Activated CD4-positive, alpha-beta T cell treated with anti-CD3 and anti-CD28 coated beads, Interleukin-2, amount 50 U/mL, for 16 hours (primary cell): ENCODE measurements around the gene WFDC12.

Source experiments
- DNase-seq: peaks from one replicate; pipeline ENCODE4 v3.0.0-alpha.2; 2020

The WFDC12 gene

DNA sequence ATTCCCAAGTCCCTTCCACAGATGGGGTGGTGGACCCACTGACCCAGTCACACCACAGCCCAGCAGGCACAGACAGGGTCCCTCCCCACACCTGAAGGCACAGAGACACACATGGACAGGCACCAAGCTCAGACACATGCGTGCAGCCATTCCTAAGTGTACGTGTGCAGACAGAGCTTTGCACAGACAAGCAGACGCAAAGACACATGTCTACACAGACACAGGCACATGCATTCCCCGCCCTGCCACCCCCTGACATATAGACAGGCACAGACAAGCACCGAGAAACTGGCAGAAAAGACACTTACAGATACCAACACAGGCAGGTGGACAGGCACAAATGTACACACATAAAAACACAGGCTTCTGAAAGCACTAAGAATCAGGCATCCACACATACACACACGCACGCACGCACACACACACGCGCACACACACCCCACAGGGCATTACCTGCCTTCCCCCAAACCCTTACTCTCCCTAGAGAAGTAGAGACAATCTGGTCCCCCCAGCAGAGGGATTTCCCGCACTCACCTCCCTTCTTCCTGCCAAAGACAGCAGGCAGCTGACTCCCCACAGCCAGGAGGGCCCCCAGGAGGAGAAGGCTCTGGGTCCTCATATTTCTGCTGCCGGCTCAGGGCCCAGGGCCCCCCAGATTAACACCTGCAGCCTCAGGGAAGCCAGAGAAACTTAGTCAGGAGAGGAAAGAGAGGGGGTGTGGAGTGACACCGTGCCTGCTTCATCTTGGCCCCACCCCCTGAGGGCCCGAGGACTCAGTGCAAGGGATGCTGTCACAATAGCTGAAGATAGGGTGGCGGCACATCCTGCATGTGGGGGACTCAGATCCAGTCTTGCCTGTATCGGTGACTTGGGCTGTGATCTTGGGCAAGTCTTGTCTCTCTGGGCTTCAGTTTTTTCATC lies 9.5 kb downstream of the WFDC12 start, which contains the start of gene WFDC5:
TSS of gene WFDC5 (minus strand) at position 710 of the 921 bp plus-strand sequence. CDS start at position 619, 91 bp downstream.
- no peak for DNase-seq

- DNase-seq: no peak
These were observed 10.4 kb downstream of the WFDC12 start for GRCh38 chr20:45113865-45114264.

- DNase-seq: no peak
These were observed 11.5 kb downstream of the WFDC12 start for GRCh38 chr20:45112754-45113153.

- peak; percentile 30 for DNase-seq
These were observed 12.3 kb downstream of the WFDC12 start for GRCh38 chr20:45111799-45112471.

DNA sequence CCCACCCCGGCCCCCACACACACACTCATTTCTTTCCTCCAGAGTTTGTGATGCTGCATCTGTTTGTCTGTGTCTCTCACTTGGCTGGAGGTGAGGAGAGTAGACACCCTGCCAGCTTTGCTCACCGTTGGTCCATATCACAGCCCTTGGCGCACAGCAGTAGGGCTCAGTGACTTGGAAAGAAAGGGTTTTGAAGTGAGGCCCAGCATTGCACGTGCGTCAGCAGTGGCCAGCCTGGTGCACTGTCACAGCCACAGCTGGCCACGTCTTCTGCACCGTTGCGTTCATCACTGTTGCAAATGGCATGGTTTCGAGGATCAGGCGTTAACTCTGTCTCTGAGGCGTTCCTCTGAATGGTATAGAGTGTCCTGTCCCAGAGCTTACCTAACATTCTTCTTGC lies 13.0 kb downstream of the WFDC12 start:
- DNase-seq: no peak

DNA sequence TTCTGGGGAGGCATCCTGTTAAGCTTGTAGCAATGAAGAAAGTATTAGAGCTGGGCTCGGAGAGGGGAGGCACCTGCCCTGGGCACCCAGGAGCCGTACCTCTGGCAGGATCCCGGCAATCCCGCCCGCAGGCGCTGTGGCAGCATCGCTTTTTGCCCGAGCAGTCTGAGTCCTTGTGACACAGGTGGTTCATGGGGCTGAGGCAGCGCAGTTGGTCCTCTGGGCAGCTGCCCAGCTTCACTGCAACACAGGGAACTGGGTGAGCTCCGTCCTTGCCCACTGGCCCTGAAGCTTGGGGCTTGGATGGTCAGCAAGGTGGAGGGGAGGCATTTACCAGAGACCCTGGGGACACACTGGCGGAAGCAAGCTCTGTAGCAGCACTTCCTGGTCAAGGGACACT lies 14.0 kb downstream of the WFDC12 start:
- no peak for DNase-seq

- no peak for DNase-seq
These were observed 14.6 kb downstream of the WFDC12 start for GRCh38 chr20:45109634-45110033.

- no peak for DNase-seq
These were observed 18.9 kb downstream of the WFDC12 start for GRCh38 chr20:45105317-45105716.

GRCh38 chr20:45104786-45105185 lies 19.5 kb downstream of the WFDC12 start:
- DNase-seq: no peak

DNA sequence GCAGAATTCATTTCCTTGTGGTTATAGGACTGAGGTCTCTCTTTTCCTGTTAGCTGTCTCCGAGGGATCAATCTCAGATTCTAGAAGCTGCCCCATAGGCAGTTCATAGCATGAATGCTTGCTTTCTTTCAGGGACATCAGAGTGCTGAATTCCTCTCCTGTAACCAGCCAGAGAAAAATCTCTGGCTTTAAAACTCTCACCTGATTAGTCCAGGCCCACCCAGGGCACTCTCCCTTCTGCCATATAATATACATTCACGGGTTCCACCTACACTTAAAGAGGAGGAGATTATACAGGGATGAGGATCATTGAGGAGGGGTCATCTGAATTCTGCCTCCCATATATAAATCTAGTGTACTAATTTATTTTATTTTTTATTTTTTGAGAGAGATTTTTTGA lies 21.2 kb downstream of the WFDC12 start:
- no peak for DNase-seq

- DNase-seq: no peak
These were observed 22.9 kb downstream of the WFDC12 start for GRCh38 chr20:45101333-45101850.

GRCh38 chr20:45100563-45101245 lies 23.6 kb downstream of the WFDC12 start, which contains the start of gene KCNS1:
KCNS1 (minus strand) TSS chr20:45101127; CDS start chr20:45099236, 1,891 bp downstream.
- DNase-seq: no peak

DNA sequence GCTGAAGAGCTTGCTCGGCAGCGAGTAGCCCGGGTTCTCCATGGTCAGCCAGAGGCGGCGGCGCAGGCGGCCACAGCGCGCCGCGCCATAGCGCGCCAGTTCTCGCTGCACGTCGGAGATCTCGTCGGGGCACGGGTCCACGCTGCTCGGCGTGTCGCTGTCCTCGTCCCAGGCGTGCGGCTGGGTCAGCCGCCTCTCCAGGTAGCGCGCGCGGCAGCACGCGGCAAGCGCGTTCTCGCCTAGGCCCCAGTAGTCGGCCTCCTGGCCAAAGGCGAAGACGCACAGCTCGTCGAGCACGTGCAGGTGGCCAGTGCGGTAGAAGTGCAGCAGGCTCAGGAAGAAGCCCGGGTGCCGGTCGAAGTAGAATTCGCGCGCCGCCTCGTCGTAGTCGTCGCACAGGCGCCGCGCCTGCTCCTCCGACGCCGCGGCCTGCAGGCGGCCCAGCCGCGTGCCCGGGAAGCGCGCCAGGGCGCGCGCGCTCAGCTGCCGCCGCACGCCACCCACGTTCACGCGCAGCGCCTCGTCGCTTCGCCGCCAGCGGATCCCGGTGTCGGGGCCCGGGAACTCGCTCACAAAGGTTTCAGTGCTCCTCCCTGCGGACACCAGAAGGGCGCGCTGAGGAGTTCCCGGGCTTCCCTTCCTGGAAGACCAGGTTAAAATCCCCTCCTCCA lies 26.0 kb downstream of the WFDC12 start:
- DNase-seq: no peak

- peak; percentile 59 for DNase-seq
These were observed 26.7 kb downstream of the WFDC12 start for GRCh38 chr20:45097485-45098102.

- no peak for DNase-seq
These were observed 27.5 kb downstream of the WFDC12 start for GRCh38 chr20:45096781-45097180.

DNA sequence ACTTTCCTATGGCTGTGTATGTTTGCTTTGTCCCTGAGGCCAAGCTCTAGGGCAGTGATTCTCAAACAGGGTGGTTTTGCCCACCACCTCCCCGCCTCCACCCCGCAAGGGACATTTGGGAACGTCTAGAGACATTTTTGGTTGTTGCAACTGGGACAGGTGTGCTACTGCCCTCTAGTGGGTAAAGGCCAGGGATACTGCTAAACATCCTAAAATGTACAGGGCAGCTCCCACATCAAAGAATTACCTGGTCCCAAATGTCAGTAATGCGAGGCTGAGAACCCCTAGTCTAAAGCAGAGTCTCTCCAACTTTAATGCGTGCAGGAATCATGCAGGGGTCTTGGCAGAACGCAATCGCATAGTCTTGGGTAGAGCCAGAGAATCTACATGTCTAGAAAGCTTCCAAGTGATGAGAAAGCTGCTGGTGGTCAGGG lies 28.4 kb downstream of the WFDC12 start:
- peak; percentile 72 for DNase-seq

GRCh38 chr20:45094864-45095574 lies 29.2 kb downstream of the WFDC12 start:
- DNase-seq: no peak

DNA sequence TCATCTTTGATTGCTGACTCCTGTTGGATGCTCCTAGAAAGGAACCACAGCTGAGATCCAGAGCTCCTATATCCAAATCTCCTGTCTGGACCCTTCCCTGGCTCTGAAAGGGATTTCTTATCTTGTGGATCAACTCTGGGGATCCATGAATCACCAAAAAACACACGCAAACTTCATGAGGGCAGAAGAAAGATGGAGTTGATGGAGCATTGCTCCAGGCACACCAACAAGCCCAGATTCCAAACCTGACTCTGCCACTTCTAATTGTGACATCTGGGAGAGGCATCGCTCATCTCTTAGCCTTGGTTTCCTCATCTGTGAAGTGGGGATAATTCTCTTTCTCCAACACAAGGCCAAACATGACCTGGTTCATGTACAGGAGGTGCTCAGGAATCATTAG lies 30.1 kb downstream of the WFDC12 start:
- no peak for DNase-seq

GRCh38 chr20:45092898-45093297 lies 31.4 kb downstream of the WFDC12 start:
- DNase-seq: no peak

- no peak for DNase-seq
These were observed 32.9 kb downstream of the WFDC12 start for GRCh38 chr20:45091366-45091765.

DNA sequence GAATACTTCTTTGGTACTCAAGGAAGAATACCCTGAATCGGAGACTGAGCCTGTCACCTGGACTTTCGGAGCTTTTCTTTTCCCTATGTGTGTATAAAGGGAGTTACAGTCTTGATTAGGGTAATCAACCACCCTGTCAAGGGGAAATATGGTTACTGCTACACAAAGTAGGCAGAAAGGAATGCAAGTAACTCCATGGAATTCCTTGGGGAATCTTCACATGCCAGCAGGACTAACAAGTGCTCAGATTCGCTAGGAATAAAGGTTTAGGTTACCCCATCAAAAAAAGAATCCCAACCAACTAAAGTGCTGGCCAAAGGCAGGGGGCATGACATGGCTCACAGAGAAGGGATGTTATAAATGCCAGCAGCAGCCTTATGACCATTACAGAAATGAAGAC lies 33.8 kb downstream of the WFDC12 start:
- DNase-seq: no peak
